Stomach (tissue), 9 donors: ENCODE measurements around the gene C2CD2. TPM values are rescaled to one million over a fixed set of nuclear protein-coding genes. Genes with fewer than 3 reads are reported as not detected.
"Not testable (repeated sequence)": the region's sequence is repeated elsewhere in the genome, so short reads cannot be mapped to it uniquely, and the experiment has no call there.

Source experiments
- DNase-seq, 2 donors: peaks; one replicate each; pipeline versions ENCODE4 v3.0.0 to v3.0.0-alpha.2; 2013 to 2019
- H3K27ac ChIP-seq, 5 donors: fragments of 200-600 bp in 4 of 5; sonication (generic) in 4 of 5; one replicate each; pipeline ENCODE4 v1.5.1; 2013 to 2019; ENCODE audit warnings: mild to moderate bottlenecking in 1 of 5, moderate library complexity in 1 of 5
- H3K27me3 ChIP-seq, 3 donors: fragments of 200-600 bp; sonication (generic); one replicate each; pipeline ENCODE4 v1.5.1; 2017 to 2019; ENCODE audit warnings: mixed run types in 1 of 3
- H3K36me3 ChIP-seq, 4 donors: fragments of 200-600 bp; sonication (generic); 1 replicate in 3 of 4; 2 replicates in 1 of 4; pipeline ENCODE4 v1.5.1; 2016 to 2019
- H3K4me1 ChIP-seq, 4 donors: fragments of 200-600 bp; sonication (generic); one replicate each; pipeline ENCODE4 v1.5.1; 2016 to 2019
- H3K4me3 ChIP-seq, 4 donors: fragments of 200-600 bp; sonication (generic) in 3 of 4; one replicate each; pipeline ENCODE4 v1.5.1; 2016 to 2019; ENCODE audit warnings: mild to moderate bottlenecking in 1 of 4
- H3K9me3 ChIP-seq, 4 donors: fragments of 200-600 bp; sonication (generic); one replicate each; pipeline ENCODE4 v1.5.1; 2016 to 2019
- EP300 ChIP-seq: sonication (generic); formaldehyde crosslinking; IDR thresholded peaks from one replicate; pipeline ENCODE4 v1.6.1; 2017; ENCODE audit warnings: antibody characterized with exemption
- POLR2A ChIP-seq, 4 donors: fragments of 450-650 bp; IDR thresholded peaks; one replicate each; pipeline ENCODE4 v1.6.1; 2016; ENCODE audit warnings: antibody characterized with exemption in 4 of 4, control low read depth in 2 of 4, mild to moderate bottlenecking in 1 of 4, moderate library complexity in 1 of 4
- POLR2AphosphoS5 ChIP-seq, 3 donors: sonication (generic); formaldehyde crosslinking; IDR thresholded peaks; one replicate each; pipeline ENCODE4 v1.6.1; 2016; ENCODE audit warnings: antibody characterized with exemption in 3 of 3
- WGBS, 5 donors: extraction: QIAGEN DNeasy Blood & Tissue Kit in 3 of 5; methylation state at CpG; one replicate each; pipeline versions ENCODE4 v1.1.5 to v1.1.7; 2013 to 2018; 5-methylcytosine and 5-hydroxymethylcytosine counted together
- intact Hi-C: fragments of 100-400 bp; cut with DNase I; formaldehyde crosslinking; loops from one replicate; pipeline ENCODE4 v1.15.1; 2023; ENCODE audit warnings: low total_unique reads
- polyA plus RNA-seq, 3 donors: library from polyadenylated mRNA; stranded (reverse); fragments of 200-250 nt; gene quantifications; one replicate each; pipeline ENCODE4 v1.2.3, GENCODE V29; 2013
- total RNA-seq, 5 donors: library from RNA; depleted of rRNA; stranded (reverse); fragments of >200 nt; gene quantifications; one replicate each; pipeline versions ENCODE4 v1.1.0 to v1.2.3, GENCODE V29; 2014 to 2016
- TF ChIP-seq, protein P1 (sequence below), 7 experiments: fragments of 450-650 bp in 4 of 7; fragments of 200-600 bp in 3 of 7; sonication (generic) in 3 of 7; IDR thresholded peaks; one replicate each; pipeline ENCODE4 v1.5.1; 2016 to 2019; ENCODE audit warnings: antibody characterized with exemption in 7 of 7, control low read depth in 2 of 7, mild to moderate bottlenecking in 1 of 7
- donor health status: healthy with polysubstance abuse.
- donor health status: Bipolar disorder and iron deficiency.
- donor health status: healthy.

C2CD2 gene
- total and polyA plus RNA-seq, 8 donors, result 4.6 to 31.9 (median 16.0) TPM

- TF ChIP-seq POLR2AphosphoS5 (IDR thresholded peaks at IDR 0.05) (no peak), POLR2A (IDR thresholded peaks at IDR 0.05) (no peak), EP300 (no peak)
- TF ChIP-seq, protein P1, sequence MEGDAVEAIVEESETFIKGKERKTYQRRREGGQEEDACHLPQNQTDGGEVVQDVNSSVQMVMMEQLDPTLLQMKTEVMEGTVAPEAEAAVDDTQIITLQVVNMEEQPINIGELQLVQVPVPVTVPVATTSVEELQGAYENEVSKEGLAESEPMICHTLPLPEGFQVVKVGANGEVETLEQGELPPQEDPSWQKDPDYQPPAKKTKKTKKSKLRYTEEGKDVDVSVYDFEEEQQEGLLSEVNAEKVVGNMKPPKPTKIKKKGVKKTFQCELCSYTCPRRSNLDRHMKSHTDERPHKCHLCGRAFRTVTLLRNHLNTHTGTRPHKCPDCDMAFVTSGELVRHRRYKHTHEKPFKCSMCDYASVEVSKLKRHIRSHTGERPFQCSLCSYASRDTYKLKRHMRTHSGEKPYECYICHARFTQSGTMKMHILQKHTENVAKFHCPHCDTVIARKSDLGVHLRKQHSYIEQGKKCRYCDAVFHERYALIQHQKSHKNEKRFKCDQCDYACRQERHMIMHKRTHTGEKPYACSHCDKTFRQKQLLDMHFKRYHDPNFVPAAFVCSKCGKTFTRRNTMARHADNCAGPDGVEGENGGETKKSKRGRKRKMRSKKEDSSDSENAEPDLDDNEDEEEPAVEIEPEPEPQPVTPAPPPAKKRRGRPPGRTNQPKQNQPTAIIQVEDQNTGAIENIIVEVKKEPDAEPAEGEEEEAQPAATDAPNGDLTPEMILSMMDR (IDR thresholded peaks at IDR 0.05), result no peak
- intact Hi-C loops, result no loop called here
- 83 to 91% (median 88%) methylated on average over 14 of the region's 14 CpGs for WGBS, 5 donors
- Histone ChIP-seq H3K36me3 (no peaks in the 10 kb centered on the region), H3K27me3 (no peaks in the 10 kb centered on the region), H3K4me3 (no peak overlapping the region), H3K4me1 (peaks cover 15 to 57% (median 42%) of the 10 kb centered on the region in 4 donors), H3K27ac (no peak overlapping the region), H3K9me3 (no peaks in the 10 kb centered on the region)
- no peak for DNase-seq
Observed at GRCh38 chr21:41950941-41951351, 2.9 kb downstream of the C2CD2 start.

DNA sequence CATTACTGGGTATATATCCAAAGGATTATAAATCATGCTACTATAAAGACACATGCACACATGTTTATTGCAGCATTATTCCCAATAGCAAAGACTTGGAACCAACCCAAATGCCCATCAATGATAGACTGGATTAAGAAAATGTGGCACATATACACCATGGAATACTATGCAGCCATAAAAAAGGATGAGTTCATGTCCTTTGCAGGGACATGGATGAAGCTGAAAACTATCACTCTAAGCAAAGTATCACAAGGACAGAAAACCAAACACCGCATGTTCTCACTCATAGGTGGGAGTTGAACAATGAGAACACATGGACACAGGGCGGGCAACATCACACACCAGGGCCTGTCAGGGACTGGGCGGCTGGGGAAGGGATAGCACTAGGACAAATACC, 4.2 kb downstream of the C2CD2 start:
- H3K27me3 ChIP-seq, H3K4me3 ChIP-seq, H3K9me3 ChIP-seq, H3K27ac ChIP-seq, DNase-seq, intact Hi-C loops, H3K36me3 ChIP-seq: not testable (repeated sequence)
- 93 to 100% (median 98%) methylated on average over 3 of the region's 3 CpGs for WGBS, 5 donors
- peaks cover 15 to 55% (median 42%) of the 10 kb centered on the region in 4 donors for H3K4me1 ChIP-seq

DNA sequence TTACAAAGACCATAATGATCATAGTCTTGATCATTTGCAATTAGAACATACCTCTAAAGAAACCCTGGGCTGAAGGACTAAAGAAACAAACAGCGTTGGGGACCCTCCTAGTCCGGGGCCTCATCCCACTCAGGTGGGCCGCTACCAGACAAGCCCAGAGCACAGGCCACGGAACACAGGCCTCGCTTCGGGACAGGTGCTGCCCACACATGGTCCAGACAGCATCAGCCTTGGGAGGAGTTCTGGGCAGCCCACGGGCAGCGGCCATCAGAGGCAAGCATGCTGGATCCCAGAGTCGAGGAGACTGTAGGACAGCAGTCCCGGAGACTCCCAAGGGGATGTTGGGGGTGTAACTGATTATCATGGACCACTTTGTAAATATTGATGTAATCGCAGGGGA, 4.9 kb downstream of the C2CD2 start:
- Histone ChIP-seq H3K27me3 (no peaks in the 10 kb centered on the region), H3K4me3 (no peak overlapping the region), H3K27ac (peak overlapping the region in 1 of 5 donors; percentile 36), H3K36me3 (no peaks in the 10 kb centered on the region), H3K9me3 (no peaks in the 10 kb centered on the region), H3K4me1 (peaks cover 12 to 51% (median 36%) of the 10 kb centered on the region in 4 donors)
- no peak for TF ChIP-seq EP300
- TF ChIP-seq, protein P1 (IDR thresholded peaks at IDR 0.05), result no peak
- TF ChIP-seq POLR2A (IDR thresholded peaks at IDR 0.05), result no peak
- no peak for TF ChIP-seq POLR2AphosphoS5 (IDR thresholded peaks at IDR 0.05)
- whole genome bisulfite sequencing, 5 donors, result 88 to 94% (median 93%) methylated on average over 11 of the region's 11 CpGs
- no peak for DNase-seq
- intact Hi-C loops, result no loop called here

DNA sequence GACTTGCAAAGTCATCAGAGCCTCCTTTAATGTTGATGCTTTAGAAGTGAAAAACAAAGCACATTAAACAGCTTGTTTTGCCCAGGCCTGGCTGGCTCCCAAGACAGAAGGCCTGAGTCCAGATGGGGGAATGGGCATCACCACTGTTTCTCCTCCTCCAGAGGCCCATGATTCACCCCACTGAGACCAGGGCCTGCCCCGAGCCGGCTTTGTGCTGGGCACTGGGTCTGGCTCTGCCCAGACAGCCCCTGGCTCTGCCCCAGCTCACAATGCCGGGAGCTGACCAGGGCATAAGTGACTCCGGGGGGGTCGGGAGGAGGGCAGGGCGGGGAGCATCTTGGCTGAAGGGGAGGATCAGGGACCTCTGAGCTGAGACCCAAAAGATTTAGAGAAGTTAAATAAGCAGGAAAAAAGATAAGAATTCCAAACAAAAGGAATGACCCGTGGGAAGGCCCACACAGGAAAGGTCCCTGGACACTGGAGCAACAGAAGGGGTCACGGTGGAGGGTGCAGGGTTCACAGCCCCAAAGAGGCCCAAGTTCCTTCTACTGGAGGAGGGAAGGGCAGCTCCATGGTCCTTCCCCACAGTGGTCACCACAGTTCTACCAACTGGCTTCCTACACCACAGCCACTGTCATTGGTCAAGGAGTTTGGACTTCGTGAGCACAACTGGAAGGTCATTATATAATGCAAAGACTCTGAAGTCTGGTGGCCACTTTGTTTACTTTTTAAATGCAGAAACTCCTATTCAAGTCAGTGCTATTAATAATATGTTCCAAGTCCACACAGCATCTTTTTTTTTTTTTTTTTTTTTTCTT, 5.5 kb downstream of the C2CD2 start:
- peak overlapping the region; percentile 26 to 53 (median 44) for H3K27ac ChIP-seq
- H3K4me1 ChIP-seq, result peaks cover 12 to 48% (median 33%) of the 10 kb centered on the region in 4 donors
- no peaks in the 10 kb centered on the region for H3K27me3 ChIP-seq
- no peaks in the 10 kb centered on the region for H3K36me3 ChIP-seq
- no peaks in the 10 kb centered on the region for H3K9me3 ChIP-seq
- WGBS, 5 donors, result 37 to 58% (median 54%) methylated on average over 9 of the region's 9 CpGs
- H3K4me3 ChIP-seq, result no peak overlapping the region
- DNase-seq, result no peak
- TF ChIP-seq POLR2A (IDR thresholded peaks at IDR 0.05) (no peak), EP300 (no peak), POLR2AphosphoS5 (IDR thresholded peaks at IDR 0.05) (no peak)
- TF ChIP-seq, protein P1 (IDR thresholded peaks at IDR 0.05), result no peak
- intact Hi-C loops, result no loop called here

DNA sequence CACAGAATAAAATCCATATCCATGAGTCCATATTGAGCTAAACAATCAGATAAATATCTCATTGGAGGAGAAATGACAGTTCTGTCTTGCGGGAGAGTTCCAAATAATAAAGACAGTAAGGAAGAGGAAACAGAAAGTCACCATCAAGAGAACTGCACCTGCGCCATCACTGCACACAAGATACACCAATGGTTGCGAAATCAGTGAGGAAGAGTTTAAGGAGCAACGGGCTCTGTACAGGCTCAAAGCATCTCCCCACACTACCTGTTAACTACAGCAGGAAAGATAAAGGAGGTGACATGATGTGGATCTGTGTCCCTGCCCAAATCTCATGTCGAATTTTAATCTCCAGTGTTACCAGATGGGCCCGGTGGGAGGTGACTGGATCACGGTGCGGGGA, 7.8 kb downstream of the C2CD2 start:
- Histone ChIP-seq H3K27ac (no peak overlapping the region), H3K36me3 (peaks cover 0 to 11% (median 4%) of the 10 kb centered on the region in 4 donors), H3K4me3 (no peak overlapping the region), H3K27me3 (no peaks in the 10 kb centered on the region), H3K9me3 (no peaks in the 10 kb centered on the region), H3K4me1 (peaks cover 5 to 25% (median 17%) of the 10 kb centered on the region in 4 donors)
- no peak for DNase-seq
- intact Hi-C loops, result no loop called here
- WGBS, 5 donors, result 90 to 94% (median 91%) methylated on average over 8 of the region's 8 CpGs
- TF ChIP-seq EP300 (no peak), POLR2AphosphoS5 (IDR thresholded peaks at IDR 0.05) (no peak), POLR2A (IDR thresholded peaks at IDR 0.05) (no peak)
- TF ChIP-seq, protein P1 (IDR thresholded peaks at IDR 0.05), result no peak
